Measurements from ENCODE around the gene GAS2L3.
A peak's percentile ranks its signal among the peaks of the same experiment; 100 is the strongest.

The GAS2L3 gene

DNA sequence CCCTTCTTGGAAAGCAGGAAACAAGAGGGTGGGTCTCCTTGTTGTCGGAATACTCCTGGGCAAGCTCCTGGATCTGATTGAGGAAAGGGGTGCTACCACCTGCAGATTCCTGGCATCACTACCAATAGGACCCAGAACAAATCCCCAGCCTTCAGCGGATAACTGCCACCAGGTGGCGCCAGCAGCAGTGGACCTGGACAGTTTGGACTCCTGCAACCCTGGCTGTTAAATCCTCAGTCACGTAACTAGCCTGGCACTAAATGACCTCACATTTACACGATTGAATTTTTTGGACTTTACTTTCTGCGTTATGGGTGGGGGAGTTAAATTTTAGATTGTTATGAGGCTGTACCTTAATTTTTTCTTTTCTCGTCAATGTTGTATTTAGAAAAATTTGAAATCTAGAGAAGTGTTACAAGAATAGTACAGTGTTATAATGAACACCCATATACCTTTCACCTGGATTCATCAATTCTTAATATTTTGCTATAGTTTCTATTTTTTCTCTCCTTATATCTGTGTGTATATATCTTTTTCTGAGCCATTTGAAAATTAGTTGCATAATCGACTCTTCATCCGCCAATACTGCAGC is 95.6 kb downstream of the GAS2L3 start:
- TF ChIP-seq CTCF (conservative IDR thresholded peaks at IDR 0.05) = peak; percentile 98
- no peak overlapping the region for H3K27ac ChIP-seq

GRCh38 chr12:100669922-100670321 is 96.4 kb downstream of the GAS2L3 start:
- no peak for TF ChIP-seq CTCF (conservative IDR thresholded peaks at IDR 0.05)
- no peak overlapping the region for H3K27ac ChIP-seq

DNA sequence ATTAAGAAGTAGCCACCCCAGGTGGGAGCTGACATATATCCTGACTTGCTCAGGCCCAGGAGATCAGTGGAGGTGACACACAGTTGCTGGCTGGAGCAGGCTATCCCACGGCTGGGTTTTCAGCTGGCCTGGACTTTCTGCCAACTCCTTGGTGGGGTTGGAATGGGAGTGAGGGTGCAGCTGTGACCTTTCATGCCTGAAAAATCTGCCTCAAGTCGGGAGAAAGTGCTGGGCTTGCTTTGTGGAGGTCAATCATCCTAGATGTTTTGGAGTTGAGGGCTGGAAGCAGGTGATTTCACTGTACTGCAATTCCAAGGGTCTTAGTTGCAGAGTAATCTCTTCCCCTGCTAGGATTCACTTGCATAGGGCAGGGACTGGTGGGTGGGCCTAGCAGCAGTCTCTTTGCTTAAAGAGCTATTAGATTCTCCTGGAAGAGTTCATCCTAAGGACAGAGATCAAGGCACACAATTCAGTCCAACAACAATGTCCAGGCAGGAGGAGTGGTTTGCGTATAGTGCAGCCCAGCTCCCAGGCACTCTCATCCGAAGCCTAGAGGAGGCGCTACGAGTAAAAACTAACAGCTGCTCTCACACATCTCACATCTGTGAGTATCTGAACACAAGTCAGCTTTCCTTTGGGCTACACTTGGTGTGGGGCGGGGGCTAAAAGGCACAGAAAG is 98.1 kb downstream of the GAS2L3 start:
- no peak overlapping the region for H3K27ac ChIP-seq
- TF ChIP-seq CTCF (conservative IDR thresholded peaks at IDR 0.05) = no peak

GRCh38 chr12:100672075-100672592 is 98.7 kb downstream of the GAS2L3 start:
- TF ChIP-seq CTCF (conservative IDR thresholded peaks at IDR 0.05) = peak; percentile 62
- H3K27ac ChIP-seq = no peak overlapping the region

DNA sequence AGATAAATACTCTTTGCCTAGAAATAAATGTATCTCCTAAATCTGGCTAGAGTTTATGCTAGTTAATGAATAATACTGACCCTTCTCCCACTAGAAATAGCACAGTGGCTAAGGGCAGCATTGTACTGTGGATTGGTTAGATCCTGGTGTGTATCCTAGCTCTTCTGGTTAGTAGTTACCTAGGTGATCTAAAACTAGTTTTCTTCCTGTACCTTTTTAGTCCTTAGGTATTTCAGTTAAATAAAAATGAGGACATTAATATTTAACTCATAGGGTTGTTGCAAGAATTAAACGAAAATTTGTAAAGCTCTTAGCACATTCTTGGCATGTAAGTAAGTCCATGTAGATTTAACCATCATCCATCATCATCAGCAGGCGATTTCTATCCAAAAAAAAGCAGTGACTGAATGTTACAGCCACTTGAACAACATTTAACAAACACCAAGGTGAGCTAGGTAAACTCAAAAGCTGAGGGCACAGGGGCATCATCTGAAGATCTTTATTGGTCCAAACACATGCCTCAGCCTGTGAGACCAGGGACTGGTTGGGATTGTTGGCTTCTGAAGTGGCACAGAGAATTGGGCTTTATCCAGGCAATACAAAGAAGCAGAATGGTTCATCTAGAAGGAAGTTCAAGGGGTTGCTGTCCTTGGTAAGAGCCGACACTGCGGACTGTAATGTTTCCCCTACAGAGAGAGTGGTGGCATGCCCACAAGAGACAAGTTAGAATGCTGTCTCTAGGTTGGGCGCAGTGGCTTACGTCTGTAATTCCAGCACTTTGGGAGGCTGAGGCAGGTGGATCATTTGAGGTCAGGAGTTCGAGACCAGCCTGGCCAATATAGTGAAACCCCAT is 100.8 kb downstream of the GAS2L3 start:
- no peak overlapping the region for H3K27ac ChIP-seq
- no peak for TF ChIP-seq CTCF (conservative IDR thresholded peaks at IDR 0.05)
